ENCODE measurements around the gene AP1B1.

AP1B1 gene

GRCh38 chr22:29292379-29292778 is 96.0 kb downstream of the AP1B1 start:
- no peaks in the 10 kb centered on the region for H3K27me3 ChIP-seq
- H3K9me3 ChIP-seq = no peaks in the 10 kb centered on the region
- peaks cover 100% of the 10 kb centered on the region for H3K36me3 ChIP-seq
- no peak overlapping the region for H3K27ac ChIP-seq
- TF ChIP-seq, protein P1, sequence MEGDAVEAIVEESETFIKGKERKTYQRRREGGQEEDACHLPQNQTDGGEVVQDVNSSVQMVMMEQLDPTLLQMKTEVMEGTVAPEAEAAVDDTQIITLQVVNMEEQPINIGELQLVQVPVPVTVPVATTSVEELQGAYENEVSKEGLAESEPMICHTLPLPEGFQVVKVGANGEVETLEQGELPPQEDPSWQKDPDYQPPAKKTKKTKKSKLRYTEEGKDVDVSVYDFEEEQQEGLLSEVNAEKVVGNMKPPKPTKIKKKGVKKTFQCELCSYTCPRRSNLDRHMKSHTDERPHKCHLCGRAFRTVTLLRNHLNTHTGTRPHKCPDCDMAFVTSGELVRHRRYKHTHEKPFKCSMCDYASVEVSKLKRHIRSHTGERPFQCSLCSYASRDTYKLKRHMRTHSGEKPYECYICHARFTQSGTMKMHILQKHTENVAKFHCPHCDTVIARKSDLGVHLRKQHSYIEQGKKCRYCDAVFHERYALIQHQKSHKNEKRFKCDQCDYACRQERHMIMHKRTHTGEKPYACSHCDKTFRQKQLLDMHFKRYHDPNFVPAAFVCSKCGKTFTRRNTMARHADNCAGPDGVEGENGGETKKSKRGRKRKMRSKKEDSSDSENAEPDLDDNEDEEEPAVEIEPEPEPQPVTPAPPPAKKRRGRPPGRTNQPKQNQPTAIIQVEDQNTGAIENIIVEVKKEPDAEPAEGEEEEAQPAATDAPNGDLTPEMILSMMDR (IDR thresholded peaks at IDR 0.05) = no peak
- no peak overlapping the region for H3K4me3 ChIP-seq (ENCODE audit: low read depth in 1 of 2, low read length in 1 of 2)
- H3K4me1 ChIP-seq (ENCODE audit: control insufficient read depth in 1 of 2, insufficient read depth in 1 of 2, low read depth in 1 of 2, low read length in 1 of 2) = no peaks in the 10 kb centered on the region

GRCh38 chr22:29291215-29291614 is 97.2 kb downstream of the AP1B1 start:
- H3K27ac ChIP-seq = no peak overlapping the region
- no peaks in the 10 kb centered on the region for H3K27me3 ChIP-seq
- TF ChIP-seq, protein P1 (IDR thresholded peaks at IDR 0.05) = no peak
- peaks cover 99% of the 10 kb centered on the region for H3K36me3 ChIP-seq
- no peak overlapping the region for H3K4me3 ChIP-seq (ENCODE audit: low read depth in 1 of 2, low read length in 1 of 2)
- H3K4me1 ChIP-seq (ENCODE audit: control insufficient read depth in 1 of 2, insufficient read depth in 1 of 2, low read depth in 1 of 2, low read length in 1 of 2) = no peaks in the 10 kb centered on the region
- H3K9me3 ChIP-seq = no peaks in the 10 kb centered on the region

- Histone ChIP-seq H3K36me3 (peaks cover 99% of the 10 kb centered on the region), H3K4me3 (ENCODE audit: low read depth in 1 of 2, low read length in 1 of 2) (no peak overlapping the region), H3K27ac (no peak overlapping the region), H3K27me3 (no peaks in the 10 kb centered on the region), H3K4me1 (ENCODE audit: control insufficient read depth in 1 of 2, insufficient read depth in 1 of 2, low read depth in 1 of 2, low read length in 1 of 2) (no peaks in the 10 kb centered on the region), H3K9me3 (no peaks in the 10 kb centered on the region)
- TF ChIP-seq, protein P1 (IDR thresholded peaks at IDR 0.05) = no peak
Measured at GRCh38 chr22:29290061-29290460, 98.3 kb downstream of the AP1B1 start.

DNA sequence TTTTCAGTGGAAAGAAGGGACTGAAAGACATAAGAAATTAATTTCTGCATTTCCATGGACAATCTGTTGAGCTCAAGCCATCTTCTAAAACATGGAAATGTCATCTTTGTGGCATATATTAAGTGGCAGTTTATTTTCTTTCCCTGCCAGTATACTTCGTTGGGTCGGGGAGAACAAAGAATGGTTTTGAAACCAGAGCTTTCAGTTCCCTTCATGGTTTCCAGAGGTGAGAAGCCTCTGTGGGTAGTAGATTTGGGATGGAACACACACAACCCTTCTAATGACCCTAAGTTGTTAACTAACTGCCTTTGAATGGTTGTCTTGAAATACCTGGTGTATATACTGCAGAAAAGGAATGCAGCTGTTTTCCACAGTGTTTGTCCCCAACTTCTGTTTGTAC is 99.5 kb downstream of the AP1B1 start:
- no peak overlapping the region for H3K27ac ChIP-seq
- H3K4me1 ChIP-seq (ENCODE audit: control insufficient read depth in 1 of 2, insufficient read depth in 1 of 2, low read depth in 1 of 2, low read length in 1 of 2) = no peaks in the 10 kb centered on the region
- no peak overlapping the region for H3K4me3 ChIP-seq (ENCODE audit: low read depth in 1 of 2, low read length in 1 of 2)
- TF ChIP-seq, protein P1 (IDR thresholded peaks at IDR 0.05) = no peak
- no peaks in the 10 kb centered on the region for H3K27me3 ChIP-seq
- H3K36me3 ChIP-seq = peaks cover 99% of the 10 kb centered on the region
- no peaks in the 10 kb centered on the region for H3K9me3 ChIP-seq

DNA sequence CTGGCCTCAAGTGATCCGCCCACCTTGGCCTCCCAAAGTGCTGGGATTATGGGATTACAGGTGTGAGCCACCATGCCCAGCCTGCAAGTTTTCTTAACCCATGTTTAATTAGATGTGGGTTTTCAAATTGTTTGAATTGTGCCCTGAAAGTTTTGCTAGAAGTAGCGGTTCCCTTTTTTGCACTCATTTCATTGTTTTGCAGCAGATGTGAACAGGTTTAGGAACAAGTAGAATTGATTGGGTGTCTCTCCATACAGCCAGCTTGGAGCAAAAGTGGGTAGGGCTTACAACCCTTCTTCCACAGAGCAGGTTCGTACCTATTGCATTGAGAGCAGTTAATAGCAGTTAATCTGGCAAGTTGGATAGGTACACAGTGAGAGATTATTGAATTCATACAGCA is 104.2 kb downstream of the AP1B1 start:
- Histone ChIP-seq H3K4me3 (ENCODE audit: low read depth in 1 of 2, low read length in 1 of 2) (no peak overlapping the region), H3K27me3 (no peaks in the 10 kb centered on the region), H3K27ac (no peak overlapping the region), H3K4me1 (ENCODE audit: control insufficient read depth in 1 of 2, insufficient read depth in 1 of 2, low read depth in 1 of 2, low read length in 1 of 2) (no peaks in the 10 kb centered on the region), H3K36me3 (peaks cover 95% of the 10 kb centered on the region), H3K9me3 (no peaks in the 10 kb centered on the region)
- TF ChIP-seq, protein P1 (IDR thresholded peaks at IDR 0.05) = no peak

DNA sequence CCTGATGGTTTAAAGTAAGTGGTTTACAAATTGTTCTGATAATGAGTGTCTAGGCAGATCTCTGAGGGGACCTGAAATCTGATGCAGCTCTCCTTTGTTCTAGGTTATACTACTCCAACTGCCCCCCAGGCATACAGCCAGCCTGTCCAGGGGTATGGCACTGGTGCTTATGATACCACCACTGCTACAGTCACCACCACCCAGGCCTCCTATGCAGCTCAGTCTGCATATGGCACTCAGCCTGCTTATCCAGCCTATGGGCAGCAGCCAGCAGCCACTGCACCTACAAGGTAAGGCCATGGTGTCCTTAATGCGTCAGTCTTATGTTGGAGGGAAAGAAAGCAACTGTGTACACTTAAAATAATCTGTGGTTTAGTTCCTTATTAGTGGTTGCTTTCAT is 110.4 kb downstream of the AP1B1 start:
- peaks cover 97% of the 10 kb centered on the region for H3K36me3 ChIP-seq
- no peak overlapping the region for H3K4me3 ChIP-seq (ENCODE audit: low read depth in 1 of 2, low read length in 1 of 2)
- H3K9me3 ChIP-seq = peaks cover 3% of the 10 kb centered on the region
- no peak overlapping the region for H3K27ac ChIP-seq
- TF ChIP-seq, protein P1 (IDR thresholded peaks at IDR 0.05) = no peak
- no peaks in the 10 kb centered on the region for H3K4me1 ChIP-seq (ENCODE audit: control insufficient read depth in 1 of 2, insufficient read depth in 1 of 2, low read depth in 1 of 2, low read length in 1 of 2)
- no peaks in the 10 kb centered on the region for H3K27me3 ChIP-seq
